ENCODE measurements around the gene C1QTNF9.
"Not testable (repeated sequence)": the region's sequence is repeated elsewhere in the genome, so short reads cannot be mapped to it uniquely, and the experiment has no call there.

C1QTNF9 gene

DNA sequence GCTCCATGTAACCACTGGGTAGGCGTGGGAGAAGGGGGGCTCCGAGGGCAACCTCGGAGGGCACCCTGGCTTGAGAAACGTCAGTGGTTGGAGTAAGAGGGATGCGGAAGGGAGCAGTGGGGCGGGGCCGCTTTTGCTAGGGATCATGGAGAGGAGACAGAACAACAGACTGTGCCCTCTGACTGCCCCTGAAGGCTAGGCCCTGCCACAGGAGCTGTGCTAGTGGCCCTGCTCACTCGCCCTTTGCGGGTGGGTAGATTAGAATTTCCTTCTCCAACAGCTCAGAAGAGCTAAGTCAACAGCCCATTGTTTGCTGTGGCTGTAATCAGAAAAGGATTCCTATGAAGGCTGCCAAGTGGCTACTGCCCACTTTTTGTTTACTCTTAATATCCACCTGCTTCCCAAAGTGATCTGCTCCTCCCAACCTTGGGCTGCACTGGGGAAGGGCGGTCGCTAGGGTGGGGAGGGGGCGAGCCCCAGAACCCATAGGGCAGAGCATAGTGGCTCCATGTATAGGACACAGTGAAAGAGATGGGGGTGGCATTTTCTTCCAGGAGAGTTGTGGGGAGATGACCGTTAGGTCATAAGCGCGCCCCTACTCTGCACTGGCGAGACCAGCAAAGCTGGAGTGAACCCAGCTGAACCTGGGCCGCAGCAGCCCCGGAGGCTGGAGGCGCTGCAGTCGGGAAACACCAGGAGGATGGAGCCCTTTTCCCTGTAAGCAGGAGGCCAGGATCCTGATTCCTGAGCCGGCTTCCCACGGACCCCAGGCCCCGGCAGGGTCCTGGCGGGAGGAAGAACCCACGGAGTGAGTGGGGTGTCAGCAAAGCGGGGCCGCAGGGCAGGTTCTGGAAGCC is 1.9 kb upstream of the C1QTNF9 start:
- Histone ChIP-seq H3K9ac (no peak overlapping the region), H3K36me3 (peaks cover 5 to 43% (median 27%) of the 10 kb centered on the region in 11 experiments; a peak in 18 of 22 replicates), H3K27ac (no peak overlapping the region), H4K20me1 (peaks cover 0 to 12% (median 0%) of the 10 kb centered on the region in 11 experiments; a peak in 2 of 22 replicates), H3K27me3 (no peaks in the 10 kb centered on the region), H3K4me3 (no peak overlapping the region), H3K9me3 (replicated peaks in 1 of 11) (no peaks in the 10 kb centered on the region), H3K4me1 (peaks cover 0 to 10% (median 0%) of the 10 kb centered on the region in 10 experiments; a peak in 4 of 20 replicates), H3K4me2 (no peak overlapping the region)
- TF ChIP-seq Cebpa-rat (IDR thresholded peaks at IDR 0.05) = no peak

DNA sequence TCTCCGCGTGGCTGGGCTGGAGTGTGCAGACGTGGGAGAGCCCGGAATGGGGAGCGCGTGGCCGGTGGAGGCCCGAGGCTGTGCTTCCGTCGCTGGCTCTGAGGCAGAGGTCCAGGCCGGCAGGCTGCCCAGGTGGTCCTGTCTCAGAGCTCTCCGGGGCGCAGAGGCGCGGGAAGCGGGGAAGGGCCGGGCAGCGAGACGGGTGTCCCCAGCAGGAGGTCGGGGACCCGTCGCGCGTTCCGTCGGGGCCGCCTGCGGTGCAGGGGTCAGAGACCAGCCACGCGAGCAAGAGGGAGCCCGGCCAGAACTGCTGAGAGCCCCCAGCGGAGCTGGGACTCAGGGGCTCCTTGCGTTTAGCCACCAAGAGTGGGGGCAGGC is 1.3 kb upstream of the C1QTNF9 start:
- no peaks in the 10 kb centered on the region for H3K9me3 ChIP-seq (replicated peaks in 1 of 11)
- H3K36me3 ChIP-seq = peaks cover 0 to 37% (median 21%) of the 10 kb centered on the region in 11 experiments; a peak in 18 of 22 replicates
- no peaks in the 10 kb centered on the region for H3K27me3 ChIP-seq
- peaks cover 0 to 10% (median 0%) of the 10 kb centered on the region in 10 experiments; a peak in 4 of 20 replicates for H3K4me1 ChIP-seq
- no peak for TF ChIP-seq Cebpa-rat (IDR thresholded peaks at IDR 0.05)
- peaks cover 0 to 6% (median 0%) of the 10 kb centered on the region in 11 experiments; a peak in 2 of 22 replicates for H4K20me1 ChIP-seq
- H3K4me3 ChIP-seq = no peak overlapping the region
- no peak overlapping the region for H3K27ac ChIP-seq
- H3K4me2 ChIP-seq = no peak overlapping the region
- no peak overlapping the region for H3K9ac ChIP-seq

GRCh38 chr13:24308488-24309020 is 826 bp upstream of the C1QTNF9 start:
- Histone ChIP-seq H3K4me3 (no peak overlapping the region), H3K4me2 (no peak overlapping the region)

GRCh38 chr13:24313439-24313838 is 4.1 kb downstream of the C1QTNF9 start:
- TF ChIP-seq Cebpa-rat (IDR thresholded peaks at IDR 0.05) = no peak
- Histone ChIP-seq H3K27ac (no peak overlapping the region), H3K4me1 (peaks cover 0 to 5% (median 0%) of the 10 kb centered on the region in 10 experiments; a peak in 2 of 20 replicates)

More at GRCh38 chr13:24308488-24309020, 826 bp upstream of the C1QTNF9 start:
- no peak for TF ChIP-seq Cebpa-rat (IDR thresholded peaks at IDR 0.05)
- Histone ChIP-seq H3K27me3 (no peaks in the 10 kb centered on the region), H4K20me1 (0 out of 22 replicates have a peak, but pooled peaks cover 0 to under 1% (median 0%) of the 10 kb centered on the region in 11 experiments), H3K4me1 (peaks cover 0 to 10% (median 0%) of the 10 kb centered on the region in 10 experiments; a peak in 4 of 20 replicates), H3K27ac (no peak overlapping the region), H3K36me3 (peaks cover 0 to 32% (median 16%) of the 10 kb centered on the region in 11 experiments; a peak in 17 of 22 replicates), H3K9me3 (replicated peaks in 1 of 11) (no peaks in the 10 kb centered on the region), H3K9ac (no peak overlapping the region)

DNA sequence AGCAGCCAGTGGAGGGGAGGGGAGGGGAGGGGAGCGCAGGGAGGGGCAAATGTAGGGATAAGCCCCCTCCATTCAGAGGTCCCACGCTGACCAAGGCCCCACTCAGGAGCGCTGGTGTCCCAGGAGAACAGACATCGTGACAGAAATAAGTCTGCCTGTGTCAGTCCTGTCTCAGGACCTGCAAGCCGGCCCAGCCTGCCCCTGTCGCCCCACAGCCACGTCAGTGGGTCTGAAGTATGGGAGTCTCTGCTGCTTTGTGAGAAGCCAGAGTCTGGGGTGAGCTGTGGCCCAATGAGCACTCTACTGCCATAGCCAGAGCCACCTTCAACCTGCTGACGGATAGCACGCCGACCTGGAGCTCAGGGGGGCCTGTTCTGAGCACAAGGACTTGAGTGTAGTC is 8.5 kb downstream of the C1QTNF9 start:
- not testable (repeated sequence) for H3K9me3 ChIP-seq (replicated peaks in 1 of 11); H3K4me3 ChIP-seq; H3K4me2 ChIP-seq; H3K4me1 ChIP-seq; H3K27ac ChIP-seq; H3K9ac ChIP-seq; H4K20me1 ChIP-seq; H3K36me3 ChIP-seq; H3K27me3 ChIP-seq

More at GRCh38 chr13:24313439-24313838, 4.1 kb downstream of the C1QTNF9 start:
- Histone ChIP-seq H3K27me3 (no peaks in the 10 kb centered on the region), H3K9ac (no peak overlapping the region), H3K4me3 (no peak overlapping the region), H3K36me3 (no peaks in the 10 kb centered on the region), H4K20me1 (no peaks in the 10 kb centered on the region), H3K4me2 (no peak overlapping the region), H3K9me3 (replicated peaks in 1 of 11) (no peaks in the 10 kb centered on the region)

GRCh38 chr13:24318878-24319277 is 9.5 kb downstream of the C1QTNF9 start:
- H3K9ac ChIP-seq; H3K36me3 ChIP-seq; H3K4me2 ChIP-seq; H3K27me3 ChIP-seq; H3K9me3 ChIP-seq (replicated peaks in 1 of 11); H3K4me3 ChIP-seq; H3K4me1 ChIP-seq; H4K20me1 ChIP-seq; H3K27ac ChIP-seq: not testable (repeated sequence)

DNA sequence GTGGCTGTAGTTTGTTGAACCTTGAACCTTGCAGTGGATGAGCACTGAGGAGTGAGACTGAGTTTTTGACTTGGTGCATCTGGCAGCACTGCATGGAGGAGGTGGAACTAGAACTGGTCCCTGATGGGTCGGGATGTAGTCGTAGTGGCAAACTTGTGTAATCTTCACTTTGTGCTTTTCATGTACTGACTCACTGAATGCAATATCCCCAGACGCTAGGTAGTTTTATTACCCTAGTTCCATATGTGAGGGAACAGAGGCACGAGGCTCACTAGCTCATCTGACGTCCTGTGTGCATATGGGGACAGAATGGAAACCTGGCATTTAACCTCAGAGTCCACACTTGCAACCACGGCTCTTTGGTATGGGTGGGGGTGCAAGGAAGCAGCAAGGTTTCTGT is 10.3 kb downstream of the C1QTNF9 start:
- H3K27me3 ChIP-seq; H3K36me3 ChIP-seq; H3K9me3 ChIP-seq (replicated peaks in 1 of 11); H3K4me3 ChIP-seq; H3K4me1 ChIP-seq; H4K20me1 ChIP-seq; H3K4me2 ChIP-seq; H3K27ac ChIP-seq; H3K9ac ChIP-seq: not testable (repeated sequence)

DNA sequence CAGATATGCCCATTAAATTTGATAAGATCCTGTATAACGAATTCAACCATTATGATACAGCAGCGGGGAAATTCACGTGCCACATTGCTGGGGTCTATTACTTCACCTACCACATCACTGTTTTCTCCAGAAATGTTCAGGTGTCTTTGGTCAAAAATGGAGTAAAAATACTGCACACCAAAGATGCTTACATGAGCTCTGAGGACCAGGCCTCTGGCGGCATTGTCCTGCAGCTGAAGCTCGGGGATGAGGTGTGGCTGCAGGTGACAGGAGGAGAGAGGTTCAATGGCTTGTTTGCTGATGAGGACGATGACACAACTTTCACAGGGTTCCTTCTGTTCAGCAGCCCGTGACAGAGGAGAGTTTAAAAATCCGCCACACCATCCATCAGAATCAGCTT is 12.0 kb downstream of the C1QTNF9 start:
- not testable (repeated sequence) for H3K36me3 ChIP-seq; H3K4me3 ChIP-seq; H3K4me2 ChIP-seq; H4K20me1 ChIP-seq; H3K27me3 ChIP-seq; H3K9ac ChIP-seq; H3K4me1 ChIP-seq; H3K9me3 ChIP-seq (replicated peaks in 1 of 11); H3K27ac ChIP-seq

DNA sequence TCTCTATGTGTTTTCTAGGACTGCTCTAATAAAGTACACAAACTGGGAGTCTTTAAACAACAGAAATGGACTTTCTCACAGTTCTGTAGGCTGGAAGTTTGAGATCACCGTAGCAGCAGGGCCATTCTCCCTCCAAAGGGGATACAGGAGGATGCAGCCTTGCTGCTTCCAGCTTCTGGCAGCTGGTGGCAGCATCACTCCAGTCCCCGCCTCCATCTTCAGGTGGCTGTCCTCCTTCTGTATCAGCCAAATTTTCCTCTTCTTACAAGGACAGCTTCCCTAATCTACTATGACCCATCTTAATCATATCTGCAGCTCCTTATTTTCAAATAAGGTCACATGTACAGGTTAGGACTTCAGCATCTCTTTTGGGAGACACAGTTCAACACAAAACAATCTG is 13.1 kb downstream of the C1QTNF9 start:
- H3K27ac ChIP-seq; H3K4me2 ChIP-seq; H3K36me3 ChIP-seq; H3K27me3 ChIP-seq; H3K4me1 ChIP-seq; H3K4me3 ChIP-seq; H4K20me1 ChIP-seq; H3K9me3 ChIP-seq (replicated peaks in 1 of 11); H3K9ac ChIP-seq: not testable (repeated sequence)
